ENCODE results near the gene PYGM. TPM values are rescaled to one million over a fixed set of nuclear protein-coding genes. Genes with fewer than 3 reads are reported as not detected.
A peak's percentile ranks its signal among the peaks of the same experiment; 100 is the strongest.

Gene PYGM
- total RNA-seq, 2 donors from 2014 or later = 8.0 to 22.4 TPM

GRCh38 chr11:64778223-64778472 lies 18.4 kb upstream of the PYGM start:
- Histone ChIP-seq H3K27me3 (replicated peaks; ENCODE audit: insufficient read depth) (no peaks in the 10 kb centered on the region), H3K36me3 (peaks cover 8 to 21% of the 10 kb centered on the region in 2 donors), H3K4me1 (replicated peaks) (peaks cover 11% of the 10 kb centered on the region), H3K4me3 (peak overlapping the region; percentile 99 to 100), H3K27ac (peak overlapping the region; percentile 99 to 100), H3K9me3 (no peaks in the 10 kb centered on the region)
- WGBS = 0% methylated on average over 14 of the region's 28 CpGs
- no peak for TF ChIP-seq CTCF (IDR thresholded peaks at IDR 0.05)
- intact Hi-C loops (cut with DNase I) = loop anchor here (5.0 kb wide), 1 partner anchor 36 kb away; the partner anchor contains the start of gene RASGRP2
- DNase-seq (ENCODE audit: low spot score) = no peak

GRCh38 chr11:64777449-64778222 lies 17.9 kb upstream of the PYGM start:
- peaks cover 8 to 26% of the 10 kb centered on the region in 2 donors for H3K36me3 ChIP-seq
- peak; percentile 79 for DNase-seq (ENCODE audit: low spot score)
- no peaks in the 10 kb centered on the region for H3K27me3 ChIP-seq (replicated peaks; ENCODE audit: insufficient read depth)
- peaks cover 11% of the 10 kb centered on the region for H3K4me1 ChIP-seq (replicated peaks)
- H3K4me3 ChIP-seq = peak overlapping the region; percentile 99 to 100
- intact Hi-C loops (cut with DNase I) = loop anchor here (5.0 kb wide), 1 partner anchor 35 kb away; the partner anchor contains the start of gene RASGRP2
- H3K27ac ChIP-seq = peak overlapping the region; percentile 99 to 100
- TF ChIP-seq POLR2AphosphoS5 (IDR thresholded peaks at IDR 0.05) (peak; percentile 68), CTCF (IDR thresholded peaks at IDR 0.05) (peak in 1 of 4 experiments; percentile 3), POLR2A (IDR thresholded peaks at IDR 0.05) (peak; percentile 18)
- WGBS = under 1% methylated on average over 48 of the region's 98 CpGs
- H3K9me3 ChIP-seq = no peaks in the 10 kb centered on the region

GRCh38 chr11:64776875-64777274 lies 17.1 kb upstream of the PYGM start:
- 4% methylated on average over 3 of the region's 3 CpGs for WGBS
- Histone ChIP-seq H3K4me1 (replicated peaks) (peaks cover 11% of the 10 kb centered on the region), H3K27me3 (replicated peaks; ENCODE audit: insufficient read depth) (no peaks in the 10 kb centered on the region), H3K36me3 (peaks cover 8 to 27% of the 10 kb centered on the region in 2 donors), H3K9me3 (no peaks in the 10 kb centered on the region), H3K4me3 (peak overlapping the region; percentile 99 to 100), H3K27ac (peak overlapping the region in 1 of 2 donors; percentile 100)
- intact Hi-C loops (cut with DNase I) = loop anchor here (5.0 kb wide), 1 partner anchor 35 kb away; the partner anchor contains the start of gene RASGRP2
- DNase-seq (ENCODE audit: low spot score) = no peak
- TF ChIP-seq POLR2A (IDR thresholded peaks at IDR 0.05) (no peak), POLR2AphosphoS5 (IDR thresholded peaks at IDR 0.05) (no peak), CTCF (IDR thresholded peaks at IDR 0.05) (no peak)

GRCh38 chr11:64776425-64776824 lies 16.7 kb upstream of the PYGM start:
- DNase-seq (ENCODE audit: low spot score) = no peak
- 48% methylated on average over 6 of the region's 6 CpGs for whole genome bisulfite sequencing
- Histone ChIP-seq H3K4me1 (replicated peaks) (peaks cover 11% of the 10 kb centered on the region), H3K27me3 (replicated peaks; ENCODE audit: insufficient read depth) (no peaks in the 10 kb centered on the region), H3K27ac (peak overlapping the region in 1 of 2 donors; percentile 100), H3K36me3 (peaks cover 8 to 27% of the 10 kb centered on the region in 2 donors), H3K4me3 (peak overlapping the region in 1 of 2 donors; percentile 100), H3K9me3 (no peaks in the 10 kb centered on the region)
- TF ChIP-seq POLR2A (IDR thresholded peaks at IDR 0.05) (no peak), CTCF (IDR thresholded peaks at IDR 0.05) (no peak), POLR2AphosphoS5 (IDR thresholded peaks at IDR 0.05) (no peak)
- intact Hi-C loops (cut with DNase I) = loop anchor here (5.0 kb wide), 1 partner anchor 34 kb away; the partner anchor contains the start of gene RASGRP2

- Histone ChIP-seq H3K4me1 (replicated peaks) (peaks cover 11% of the 10 kb centered on the region), H3K9me3 (no peaks in the 10 kb centered on the region), H3K4me3 (no peak overlapping the region), H3K36me3 (peaks cover 22 to 46% of the 10 kb centered on the region in 2 donors), H3K27me3 (replicated peaks; ENCODE audit: insufficient read depth) (no peaks in the 10 kb centered on the region), H3K27ac (no peak overlapping the region)
- TF ChIP-seq CTCF (IDR thresholded peaks at IDR 0.05) = no peak
- no peak for TF ChIP-seq POLR2AphosphoS5 (IDR thresholded peaks at IDR 0.05)
- TF ChIP-seq POLR2A (IDR thresholded peaks at IDR 0.05) = no peak
- WGBS = 70% methylated on average over 5 of the region's 5 CpGs
- no peak for DNase-seq (ENCODE audit: low spot score)
- intact Hi-C loops (cut with DNase I) = loop anchor here (2.0 kb wide), 1 partner anchor 29 kb away; the partner anchor contains the start of gene MAP4K2
Measured at GRCh38 chr11:64774144-64774543, 14.4 kb upstream of the PYGM start.

All from prostate gland (tissue), 2 donors.